ENCODE measurements around the gene TVP23A.

The TVP23A gene

GRCh38 chr16:10737068-10737625, 81.4 kb downstream of the TVP23A start:
- in situ Hi-C loops (cut with MboI; ENCODE audit: low pct_unique_long_range_greater_than_20kb, low sequenced_read_pairs), result loop anchor here (10.0 to 25.0 kb wide), 2 partner anchors 212 to 475 kb away; no protein-coding TSS in a partner anchor
- peak; percentile 86 for DNase-seq

DNA sequence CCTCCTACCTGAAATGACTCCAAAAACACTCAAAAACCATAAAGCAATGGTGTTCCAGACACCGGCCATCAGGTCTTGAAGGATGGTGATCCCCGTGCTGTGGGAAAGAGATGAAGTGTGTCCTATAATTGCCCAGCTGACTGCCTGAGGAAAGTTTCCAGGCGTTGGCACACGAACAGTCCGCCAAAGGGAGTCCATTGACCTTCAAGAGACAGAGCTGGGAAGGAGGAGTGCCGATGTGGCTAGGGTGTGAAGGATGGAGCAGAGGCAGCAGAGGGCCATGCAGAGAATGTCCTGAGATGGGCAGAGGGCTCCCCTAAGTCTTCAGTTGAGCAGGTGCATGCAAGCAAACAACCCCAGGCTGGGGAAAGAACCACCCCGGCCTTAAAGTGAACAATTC, 86.8 kb downstream of the TVP23A start:
- DNase-seq, result no peak
- in situ Hi-C loops (cut with MboI; ENCODE audit: low pct_unique_long_range_greater_than_20kb, low sequenced_read_pairs), result loop anchor here (10.0 to 25.0 kb wide), 2 partner anchors 207 to 469 kb away; no protein-coding TSS in a partner anchor

DNA sequence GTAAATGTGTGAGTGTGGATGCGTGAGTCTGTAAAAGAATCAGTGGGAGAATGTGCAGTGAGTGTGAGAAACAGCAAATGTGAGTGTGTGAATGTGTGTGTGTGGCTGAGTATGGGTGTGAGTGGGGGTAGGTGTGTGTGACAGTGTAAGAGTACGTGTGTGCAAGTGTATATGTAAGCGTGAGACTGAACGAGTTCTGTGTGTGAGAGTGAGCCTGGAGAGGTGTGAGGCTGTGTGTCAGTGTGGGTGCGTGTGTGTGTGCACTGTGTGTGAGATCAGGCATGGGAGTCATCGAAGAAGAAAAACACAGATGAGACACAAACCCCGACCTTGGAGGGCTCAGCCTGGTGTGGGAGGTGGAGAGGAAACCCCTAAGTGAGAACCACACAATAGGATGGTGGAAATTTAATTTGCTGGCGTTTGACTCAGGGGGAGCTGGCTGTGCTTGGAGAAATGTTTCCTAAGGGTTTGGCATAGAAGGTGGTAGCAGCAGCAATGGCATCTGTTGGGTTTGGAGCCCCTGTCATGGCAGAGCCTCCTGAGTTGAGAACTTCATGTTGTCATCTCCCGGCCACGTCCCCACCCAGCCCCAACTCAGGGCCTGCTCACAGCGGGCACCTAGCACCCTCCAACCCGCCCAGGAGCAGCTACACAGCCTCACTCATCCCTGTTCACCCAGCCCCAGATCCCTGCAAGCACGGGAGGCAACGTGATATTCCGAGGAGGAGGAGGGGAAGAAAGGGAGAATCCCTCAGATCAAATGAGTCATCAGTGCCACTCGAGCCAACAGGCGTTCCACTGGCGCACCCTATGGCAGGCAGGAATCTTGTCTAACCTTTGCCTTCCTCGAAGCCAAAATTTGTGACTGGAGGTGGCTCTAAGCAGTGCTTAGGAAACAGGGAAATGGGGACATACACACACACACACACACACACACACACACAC, 89.2 kb downstream of the TVP23A start:
- no peak for DNase-seq
- in situ Hi-C loops (cut with MboI; ENCODE audit: low pct_unique_long_range_greater_than_20kb, low sequenced_read_pairs), result loop anchor here (10.0 to 25.0 kb wide), 2 partner anchors 205 to 467 kb away; no protein-coding TSS in a partner anchor

GRCh38 chr16:10728003-10728887, 90.3 kb downstream of the TVP23A start:
- no peak for DNase-seq
- in situ Hi-C loops (cut with MboI; ENCODE audit: low pct_unique_long_range_greater_than_20kb, low sequenced_read_pairs), result loop anchor here (25.0 kb wide), 1 partner anchor 466 kb away; no protein-coding TSS in a partner anchor

All from KBM-7 (cell line).